DOHH2 (cell line): Measurements from ENCODE around the gene GNPAT.

ENCODE experiments used
- H3F3A ChIP-seq: fragments of 200-600 bp; sonication (generic), shearing (Covaris generic); 2 replicates; pipeline ENCODE4 v1.6.0; 2016; ENCODE audit warnings: antibody characterized with exemption, mild to moderate bottlenecking; ENCODE audit not compliant: control insufficient read depth, insufficient read depth
- H3K27ac ChIP-seq: fragments of 200-600 bp; sonication (generic); 2 replicates; pipeline ENCODE4 v1.5.1; 2014; ENCODE audit warnings: low read depth, mild to moderate bottlenecking, low read length, moderate library complexity
- H3K27me3 ChIP-seq: fragments of 200-600 bp; sonication (generic); 2 replicates; pipeline ENCODE4 v1.6.1; 2014; ENCODE audit warnings: mild to moderate bottlenecking, low read length, mixed read lengths; ENCODE audit not compliant: control insufficient read depth
- H3K36me3 ChIP-seq: fragments of 200-600 bp; sonication (generic); 2 replicates; pipeline ENCODE4 v1.6.1; 2014; ENCODE audit warnings: mild to moderate bottlenecking, low read length, moderate library complexity, mixed read lengths; ENCODE audit not compliant: control insufficient read depth
- H3K4me1 ChIP-seq: fragments of 200-600 bp; sonication (generic); 2 replicates; pipeline ENCODE4 v1.6.1; 2014; ENCODE audit warnings: mild to moderate bottlenecking, low read length, mixed read lengths; ENCODE audit not compliant: control insufficient read depth
- H3K4me2 ChIP-seq: fragments of 200-600 bp; sonication (generic); 2 replicates; pipeline ENCODE4 v1.6.0; 2014; ENCODE audit warnings: mild to moderate bottlenecking, low read length, moderate library complexity
- H3K4me3 ChIP-seq: fragments of 200-600 bp; sonication (generic); 2 replicates; pipeline ENCODE4 v1.5.1; 2014; ENCODE audit warnings: mild to moderate bottlenecking, low read length, mixed read lengths
- H3K79me2 ChIP-seq: fragments of 200-600 bp; sonication (generic); 2 replicates; pipeline ENCODE4 v1.6.1; 2014; ENCODE audit warnings: mild to moderate bottlenecking, low read length, mixed read lengths; ENCODE audit not compliant: control insufficient read depth
- H3K9me2 ChIP-seq: fragments of 200-600 bp; sonication (generic); replicated peaks from 2 replicates; pipeline ENCODE4 v1.6.1; 2014; ENCODE audit warnings: mild to moderate bottlenecking, low read length, mixed read lengths; ENCODE audit not compliant: control insufficient read depth
- H3K9me3 ChIP-seq: fragments of 200-600 bp; sonication (generic); 2 replicates; pipeline ENCODE4 v1.6.1; 2014; ENCODE audit warnings: antibody characterized with exemption, low read length, mixed read lengths; ENCODE audit not compliant: control insufficient read depth, insufficient read depth
- H4K20me1 ChIP-seq: fragments of 200-600 bp; sonication (generic); 2 replicates; pipeline ENCODE4 v1.6.0; 2014; ENCODE audit warnings: low read depth, mild to moderate bottlenecking, antibody characterized with exemption, low read length, moderate library complexity; ENCODE audit not compliant: control insufficient read depth, insufficient read depth
- EZH2phosphoT487 ChIP-seq: fragments of 200-600 bp; sonication (generic); IDR thresholded peaks from 2 replicates; pipeline ENCODE4 v1.6.1; 2017; ENCODE audit warnings: borderline replicate concordance, mild to moderate bottlenecking, antibody characterized with exemption, low read length, moderate library complexity, mixed read lengths
- TF ChIP-seq, protein P1 (sequence below): fragments of 200-600 bp; sonication (generic); IDR thresholded peaks from one replicate; pipeline ENCODE4 v1.5.1; 2014; ENCODE audit warnings: antibody characterized with exemption, mild to moderate bottlenecking, low read depth, low read length; ENCODE audit not compliant: poor library complexity, severe bottlenecking

GNPAT gene

DNA sequence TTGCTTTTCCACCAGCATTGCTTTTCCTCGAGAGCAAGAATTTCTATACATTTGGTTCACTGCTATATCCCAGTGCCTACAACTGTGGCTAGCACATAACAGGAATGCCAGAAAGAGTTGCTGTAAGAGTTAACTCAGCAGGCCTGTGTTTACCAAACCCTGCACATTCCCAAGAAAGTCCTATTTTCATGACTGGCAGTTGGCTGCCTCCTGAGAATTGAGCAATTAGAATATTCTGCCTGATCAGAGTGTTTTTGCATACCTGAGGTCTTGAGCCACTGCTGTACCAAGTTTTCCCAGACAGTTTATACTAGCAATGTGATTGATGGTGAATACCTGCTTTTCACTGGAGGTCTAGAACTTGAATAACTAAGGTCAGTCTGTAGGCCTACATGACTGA, 2.7 kb upstream of the GNPAT start:
- H4K20me1 ChIP-seq: 0 out of 2 replicates have a peak, but pooled peaks cover 9% of the 10 kb centered on the region
- H3K27me3 ChIP-seq: no peaks in the 10 kb centered on the region
- H3K4me1 ChIP-seq: peaks cover 31% of the 10 kb centered on the region
- H3F3A ChIP-seq: no peaks in the 10 kb centered on the region
- no peaks in the 10 kb centered on the region for H3K9me3 ChIP-seq
- peaks cover 76% of the 10 kb centered on the region for H3K79me2 ChIP-seq
- H3K36me3 ChIP-seq: peaks cover 48% of the 10 kb centered on the region
- no peak for TF ChIP-seq EZH2phosphoT487
- TF ChIP-seq, protein P1, sequence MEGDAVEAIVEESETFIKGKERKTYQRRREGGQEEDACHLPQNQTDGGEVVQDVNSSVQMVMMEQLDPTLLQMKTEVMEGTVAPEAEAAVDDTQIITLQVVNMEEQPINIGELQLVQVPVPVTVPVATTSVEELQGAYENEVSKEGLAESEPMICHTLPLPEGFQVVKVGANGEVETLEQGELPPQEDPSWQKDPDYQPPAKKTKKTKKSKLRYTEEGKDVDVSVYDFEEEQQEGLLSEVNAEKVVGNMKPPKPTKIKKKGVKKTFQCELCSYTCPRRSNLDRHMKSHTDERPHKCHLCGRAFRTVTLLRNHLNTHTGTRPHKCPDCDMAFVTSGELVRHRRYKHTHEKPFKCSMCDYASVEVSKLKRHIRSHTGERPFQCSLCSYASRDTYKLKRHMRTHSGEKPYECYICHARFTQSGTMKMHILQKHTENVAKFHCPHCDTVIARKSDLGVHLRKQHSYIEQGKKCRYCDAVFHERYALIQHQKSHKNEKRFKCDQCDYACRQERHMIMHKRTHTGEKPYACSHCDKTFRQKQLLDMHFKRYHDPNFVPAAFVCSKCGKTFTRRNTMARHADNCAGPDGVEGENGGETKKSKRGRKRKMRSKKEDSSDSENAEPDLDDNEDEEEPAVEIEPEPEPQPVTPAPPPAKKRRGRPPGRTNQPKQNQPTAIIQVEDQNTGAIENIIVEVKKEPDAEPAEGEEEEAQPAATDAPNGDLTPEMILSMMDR: no peak
- H3K4me2 ChIP-seq: no peak overlapping the region
- no peak overlapping the region for H3K27ac ChIP-seq
- H3K9me2 ChIP-seq: no peaks in the 10 kb centered on the region
- no peak overlapping the region for H3K4me3 ChIP-seq

GRCh38 chr1:231240531-231240882, 505 bp upstream of the GNPAT start:
- peak overlapping the region; percentile 96 for H3K4me3 ChIP-seq
- no peaks in the 10 kb centered on the region for H3K9me3 ChIP-seq
- peak overlapping the region; percentile 82 for H3K4me2 ChIP-seq
- peak overlapping the region; percentile 42 for H3K27ac ChIP-seq
- TF ChIP-seq, protein P1: no peak
- TF ChIP-seq EZH2phosphoT487: no peak
- no peaks in the 10 kb centered on the region for H3F3A ChIP-seq
- H3K79me2 ChIP-seq: peaks cover 90% of the 10 kb centered on the region
- peaks cover 15% of the 10 kb centered on the region; the same call in 1 of the 2 replicates for H4K20me1 ChIP-seq
- H3K9me2 ChIP-seq: no peaks in the 10 kb centered on the region
- peaks cover 29% of the 10 kb centered on the region for H3K4me1 ChIP-seq
- H3K27me3 ChIP-seq: no peaks in the 10 kb centered on the region
- peaks cover 65% of the 10 kb centered on the region for H3K36me3 ChIP-seq

- Histone ChIP-seq H3F3A (no peaks in the 10 kb centered on the region), H3K36me3 (peaks cover 62% of the 10 kb centered on the region), H3K27me3 (no peaks in the 10 kb centered on the region), H3K9me3 (no peaks in the 10 kb centered on the region), H3K79me2 (peaks cover 92% of the 10 kb centered on the region), H3K9me2 (no peaks in the 10 kb centered on the region), H4K20me1 (peaks cover 15% of the 10 kb centered on the region; the same call in 1 of the 2 replicates), H3K4me3 (peak overlapping the region; percentile 96), H3K4me1 (peaks cover 29% of the 10 kb centered on the region), H3K4me2 (peak overlapping the region; percentile 82), H3K27ac (peak overlapping the region; percentile 42)
- TF ChIP-seq, protein P1: peak; percentile 48
- no peak for TF ChIP-seq EZH2phosphoT487
These were observed 738 bp downstream of the GNPAT start for GRCh38 chr1:231241750-231242149.
